GM12892 (cell line): ENCODE results near the gene METTL26.
A peak's percentile ranks its signal among the peaks of the same experiment; 100 is the strongest.

Experiments used
- DNase-seq: peaks from one replicate; pipeline ENCODE4 v3.0.0; 2011; ENCODE audit not compliant: insufficient read length
- FAIRE-seq: peaks from 2 replicates; lab custom pipeline; 2011; peaks lifted over from hg19 to GRCh38; lab: Jason Lieb, UNC
- POLR2A ChIP-seq: IDR thresholded peaks from 2 replicates; pipeline ENCODE4 v1.6.1; 2011; ENCODE audit warnings: low read depth, low read length, control low read depth
- POLR2AphosphoS5 ChIP-seq: IDR thresholded peaks from 2 replicates; pipeline ENCODE4 v1.6.1; 2011; ENCODE audit warnings: low read depth, low read length, control low read depth
- TAF1 ChIP-seq: IDR thresholded peaks from 2 replicates; pipeline ENCODE4 v1.6.1; 2011; ENCODE audit warnings: low read depth, mild to moderate bottlenecking, control low read depth, low read length, borderline replicate concordance

METTL26 gene

DNA sequence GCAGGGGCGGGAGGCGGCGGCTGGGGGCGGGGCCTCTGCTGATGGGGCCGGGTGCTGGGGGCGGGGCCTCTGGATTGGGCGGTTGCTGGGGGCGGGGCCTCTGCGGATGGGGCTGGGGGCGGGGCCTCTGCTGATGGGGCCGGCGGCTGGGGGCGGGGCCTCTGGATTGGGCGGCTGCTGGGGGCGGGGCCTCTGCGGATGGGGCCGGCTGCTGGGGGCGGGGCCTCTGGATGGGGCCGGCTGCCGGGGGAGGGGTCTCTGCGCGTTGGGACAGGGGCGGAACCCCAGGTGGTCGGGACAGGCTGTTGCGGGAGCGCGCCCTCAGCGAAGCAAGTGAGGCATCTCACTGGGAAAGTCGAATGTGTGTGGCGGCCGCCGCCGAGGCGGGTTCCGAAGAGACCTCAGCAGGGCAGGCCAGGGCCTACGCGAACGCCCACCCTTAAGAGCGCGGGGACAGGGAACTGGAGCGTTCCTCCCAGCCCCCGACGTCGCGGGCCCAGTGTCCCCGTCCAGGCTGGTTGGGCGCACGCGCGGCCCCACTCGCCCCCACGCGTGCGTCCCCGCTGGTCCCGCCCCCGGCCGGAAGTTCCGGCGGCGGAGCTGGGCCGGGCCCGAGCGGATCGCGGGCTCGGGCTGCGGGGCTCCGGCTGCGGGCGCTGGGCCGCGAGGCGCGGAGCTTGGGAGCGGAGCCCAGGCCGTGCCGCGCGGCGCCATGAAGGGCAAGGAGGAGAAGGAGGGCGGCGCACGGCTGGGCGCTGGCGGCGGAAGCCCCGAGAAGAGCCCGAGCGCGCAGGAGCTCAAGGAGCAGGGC lies 43.9 kb upstream of the METTL26 start, which contains the start of gene STUB1:
TSS of gene STUB1 (plus strand) at position 597 of the 811 bp plus-strand sequence. CDS start at position 713, 116 bp downstream.
- peak; percentile 84; the same call in 1 of the 2 replicates for TF ChIP-seq POLR2A
- TF ChIP-seq POLR2AphosphoS5 = 0 out of 2 replicates have a peak, but pooled peaks have one; percentile 43
- TF ChIP-seq TAF1 = no peak; the same call in 1 of the 2 replicates
- FAIRE-seq (peak; percentile 98), DNase-seq (peak; percentile 84)

DNA sequence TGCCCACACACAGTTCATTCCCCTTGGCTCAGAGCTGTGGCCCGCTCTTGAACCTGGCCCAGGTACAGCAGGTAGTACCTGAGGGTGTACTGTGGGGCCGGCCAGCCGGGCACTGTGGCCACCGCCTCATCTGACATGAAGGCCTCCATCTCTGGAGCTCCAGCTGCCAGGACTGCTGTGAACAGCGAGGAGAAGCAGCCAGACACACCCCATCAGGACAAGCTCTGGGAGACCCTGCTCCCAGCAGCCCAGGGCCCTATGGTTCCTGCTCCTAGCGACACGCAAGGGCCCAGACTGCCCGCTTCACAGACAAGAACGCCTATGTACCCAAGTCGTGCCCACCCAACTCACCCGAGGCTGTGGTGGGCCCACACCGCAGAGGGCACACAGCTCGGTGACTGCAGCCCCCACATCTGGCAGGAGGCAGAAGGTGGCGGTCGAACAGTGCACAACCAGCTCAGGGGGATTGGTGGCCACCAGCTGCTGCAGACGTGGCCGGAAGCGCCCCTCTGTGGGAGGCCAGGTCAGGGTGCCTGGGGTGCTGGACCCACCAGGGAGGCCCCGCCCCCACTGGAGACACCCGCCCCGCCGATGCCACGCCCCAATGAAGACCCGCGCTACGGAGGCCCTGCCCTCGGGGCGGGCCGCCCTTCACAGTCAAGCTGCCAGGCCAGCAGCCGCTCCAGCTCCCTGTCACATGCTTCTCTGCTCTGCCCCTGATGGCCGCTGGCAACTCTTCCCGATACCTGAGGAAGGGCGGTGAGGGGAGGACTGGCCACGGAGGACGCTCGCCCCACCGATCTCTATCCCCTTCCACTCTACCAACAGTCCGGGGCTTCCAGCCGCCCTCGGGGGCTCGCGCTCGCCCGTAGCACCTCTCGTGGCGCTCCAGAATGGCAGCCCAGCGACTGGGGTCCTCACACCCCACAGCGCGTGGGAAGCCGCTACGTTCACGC lies 43.0 kb upstream of the METTL26 start:
- FAIRE-seq (peak; percentile 48), DNase-seq (no peak)
- TF ChIP-seq POLR2A (no peak), TAF1 (no peak), POLR2AphosphoS5 (no peak)

DNA sequence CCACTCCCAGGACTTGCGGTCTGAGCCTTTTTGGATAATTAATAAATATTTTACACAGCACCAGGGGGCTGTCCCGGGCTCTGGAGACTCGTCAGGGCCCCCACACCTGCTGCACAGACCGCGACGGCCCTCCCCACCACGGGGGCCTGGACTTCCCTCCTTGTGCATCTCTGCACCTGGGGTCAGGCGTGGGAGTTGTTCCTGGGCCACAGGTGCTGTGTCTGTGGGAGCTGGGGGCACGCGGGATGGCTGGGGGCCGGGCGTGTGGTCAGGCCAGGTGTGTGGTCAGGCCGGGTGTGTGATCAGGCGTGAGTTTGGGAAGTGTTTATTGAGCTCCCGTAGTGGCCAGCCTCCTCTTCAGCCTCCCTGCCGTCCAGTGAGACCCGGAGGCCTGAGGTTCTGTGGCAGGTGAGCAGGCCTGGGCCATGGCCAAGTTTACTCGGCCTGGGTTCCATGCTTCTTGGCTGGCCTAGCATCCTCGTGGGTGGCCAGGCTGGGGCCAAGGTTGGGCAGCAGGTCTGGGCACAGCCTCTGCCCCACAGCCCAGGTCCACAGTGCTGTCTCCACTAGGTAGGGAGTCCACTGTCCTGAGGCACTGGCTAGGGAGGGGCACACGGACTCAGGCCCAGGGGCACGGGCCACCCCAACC lies 42.2 kb upstream of the METTL26 start:
- DNase-seq = no peak
- no peak for FAIRE-seq
- no peak for TF ChIP-seq POLR2AphosphoS5
- no peak for TF ChIP-seq TAF1

DNA sequence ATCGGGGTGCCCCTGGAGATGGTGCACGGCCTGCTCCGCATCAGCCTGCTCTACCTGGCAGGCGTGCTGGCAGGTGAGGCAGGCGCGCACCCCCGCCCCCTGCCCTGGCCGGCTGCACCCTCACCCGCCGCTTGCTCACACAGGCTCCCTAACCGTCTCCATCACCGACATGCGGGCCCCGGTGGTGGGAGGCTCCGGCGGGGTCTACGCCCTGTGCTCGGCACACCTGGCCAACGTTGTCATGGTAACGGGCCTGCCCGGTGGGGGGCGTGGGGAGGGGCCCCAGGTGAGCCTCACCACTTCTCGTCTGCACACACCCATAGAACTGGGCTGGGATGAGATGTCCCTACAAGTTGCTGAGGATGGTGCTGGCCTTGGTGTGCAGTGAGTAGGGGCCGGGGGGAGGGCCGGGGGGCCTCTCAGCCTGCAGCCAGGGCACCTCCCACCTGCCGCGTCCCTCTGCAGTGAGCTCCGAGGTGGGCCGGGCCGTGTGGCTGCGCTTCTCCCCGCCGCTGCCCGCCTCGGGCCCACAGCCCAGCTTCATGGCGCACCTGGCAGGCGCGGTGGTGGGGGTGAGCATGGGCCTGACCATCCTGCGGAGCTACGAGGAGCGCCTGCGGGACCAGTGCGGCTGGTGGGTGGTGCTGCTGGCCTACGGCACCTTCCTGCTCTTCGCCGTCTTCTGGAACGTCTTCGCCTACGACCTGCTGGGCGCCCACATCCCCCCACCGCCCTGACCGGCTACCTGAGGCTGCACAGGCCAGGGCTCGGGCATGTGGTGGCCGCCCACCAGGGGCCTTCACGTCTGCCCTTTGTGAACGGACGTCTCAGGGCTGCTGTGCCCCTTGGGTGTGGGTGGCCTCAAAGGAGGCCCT lies 41.4 kb upstream of the METTL26 start:
- FAIRE-seq (no peak), DNase-seq (no peak)
- TF ChIP-seq POLR2A = no peak
- TF ChIP-seq POLR2AphosphoS5 = no peak
- TF ChIP-seq TAF1 = no peak

DNA sequence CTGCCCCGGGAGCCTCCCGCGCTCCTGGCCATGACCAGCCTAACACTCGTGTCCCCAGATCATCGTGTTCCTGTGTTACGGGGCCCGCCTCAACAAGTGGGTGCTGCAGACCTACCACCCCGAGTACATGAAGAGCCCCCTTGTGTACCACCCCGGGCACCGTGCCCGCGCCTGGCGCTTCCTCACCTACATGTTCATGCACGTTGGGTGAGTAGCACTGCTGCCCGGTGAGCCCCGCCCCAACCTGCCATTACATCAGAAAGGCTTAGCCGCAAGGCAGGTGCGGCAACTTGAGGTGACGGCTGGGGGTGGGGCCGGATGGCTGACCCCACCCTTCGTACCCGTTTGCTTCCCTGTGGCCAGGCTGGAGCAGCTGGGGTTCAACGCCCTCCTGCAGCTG lies 40.8 kb upstream of the METTL26 start:
- FAIRE-seq = no peak
- no peak for TF ChIP-seq POLR2A
- no peak for TF ChIP-seq POLR2AphosphoS5
- no peak for TF ChIP-seq TAF1
- DNase-seq = no peak

DNA sequence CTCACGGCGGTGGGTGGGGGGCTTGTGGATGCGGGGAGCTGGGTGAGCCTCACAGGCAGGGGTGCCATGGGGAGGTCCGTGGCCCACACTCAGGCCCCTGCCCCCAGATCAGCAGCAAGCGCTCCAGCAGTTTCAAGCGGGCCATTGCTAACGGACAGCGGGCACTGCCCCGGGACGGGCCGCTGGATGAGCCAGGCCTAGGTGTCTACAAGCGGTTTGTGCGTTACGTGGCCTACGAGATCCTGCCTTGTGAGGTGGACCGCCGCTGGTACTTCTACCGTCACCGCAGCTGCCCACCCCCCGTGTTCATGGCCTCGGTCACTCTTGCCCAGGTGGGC lies 40.4 kb upstream of the METTL26 start:
- no peak for DNase-seq
- FAIRE-seq = no peak
- TF ChIP-seq POLR2AphosphoS5 (no peak), TAF1 (no peak)

DNA sequence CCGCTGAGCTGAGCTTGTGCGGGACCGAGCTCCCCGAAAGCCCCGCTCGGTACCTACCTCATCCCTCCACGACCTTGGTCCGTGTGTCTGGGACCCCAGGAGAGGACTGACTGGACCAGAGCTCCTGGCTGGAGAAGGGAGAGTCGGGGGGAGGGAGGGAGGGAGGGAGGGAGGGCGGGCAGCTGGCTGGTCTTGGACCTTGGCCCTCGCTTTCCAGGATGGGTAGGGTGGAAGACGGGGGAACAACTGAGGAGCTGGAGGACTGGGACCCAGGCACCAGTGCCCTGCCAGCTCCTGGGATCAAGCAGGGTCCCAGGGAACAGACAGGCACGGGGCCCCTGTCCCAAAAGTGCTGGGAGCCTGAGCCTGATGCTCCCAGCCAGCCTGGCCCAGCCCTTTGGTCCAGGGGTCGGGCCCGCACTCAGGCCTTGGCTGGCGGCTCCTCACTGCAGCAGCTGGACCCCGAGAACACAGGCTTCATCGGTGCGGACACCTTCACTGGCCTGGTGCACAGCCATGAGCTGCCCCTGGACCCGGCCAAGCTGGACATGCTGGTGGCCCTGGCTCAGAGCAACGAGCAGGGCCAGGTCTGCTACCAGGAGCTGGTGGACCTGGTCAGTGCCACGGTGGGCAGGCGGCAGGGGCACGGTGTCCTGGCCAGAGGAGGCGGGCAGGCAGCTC lies 39.9 kb upstream of the METTL26 start:
- DNase-seq (no peak), FAIRE-seq (no peak)
- TF ChIP-seq POLR2A (no peak), POLR2AphosphoS5 (no peak), TAF1 (no peak)

DNA sequence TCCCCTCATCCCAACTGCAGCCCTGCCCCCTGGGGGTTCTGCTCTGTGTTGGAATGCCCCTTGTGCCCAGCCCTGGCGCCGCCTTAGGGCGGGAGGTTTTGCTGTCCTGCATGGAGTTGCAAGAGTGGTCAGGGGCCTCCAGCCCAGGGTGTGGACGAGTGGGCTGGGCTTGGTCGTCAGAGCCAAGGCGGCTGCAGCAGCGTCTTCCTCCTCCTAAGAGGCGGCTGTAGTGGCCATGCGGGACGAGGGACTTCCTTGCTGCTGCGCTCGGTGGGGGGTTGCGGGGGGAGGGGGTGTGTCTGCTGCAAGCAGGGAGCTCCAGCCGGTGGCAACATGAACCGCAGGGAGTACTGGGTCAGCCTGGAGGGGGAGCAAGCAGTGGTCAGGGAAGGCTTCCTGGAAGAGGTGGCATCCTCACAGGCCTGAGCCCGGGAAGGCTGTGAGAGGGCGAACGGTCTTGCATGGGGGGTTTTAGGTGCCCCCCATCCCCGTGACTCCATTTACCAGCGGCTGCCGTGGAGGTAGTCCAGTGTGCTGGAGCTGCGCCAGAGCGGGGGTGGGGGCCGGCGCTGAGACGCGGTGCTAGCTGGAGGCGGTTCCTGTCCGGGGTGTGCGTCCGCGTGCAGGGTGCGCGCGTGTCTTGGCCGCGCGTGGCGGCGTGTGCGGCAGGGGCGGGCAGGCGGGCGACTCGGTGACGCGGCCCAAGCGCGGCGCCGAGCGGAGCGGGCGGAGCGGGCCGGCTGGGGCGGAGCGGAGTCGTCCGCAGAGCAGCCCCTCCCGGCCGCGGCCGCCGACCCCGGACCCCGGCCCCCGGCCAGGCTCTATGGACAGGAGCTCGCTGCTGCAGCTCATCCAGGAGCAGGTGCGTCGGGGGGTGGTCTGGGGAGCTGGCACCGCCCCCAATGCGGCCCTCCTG lies 39.1 kb upstream of the METTL26 start, which contains the start of gene RHBDL1:
TSS of gene RHBDL1 (plus strand) at position 704 of the 916 bp plus-strand sequence. CDS start at position 824, 120 bp downstream.
- no peak for FAIRE-seq
- no peak for DNase-seq
- no peak for TF ChIP-seq TAF1
- peak; percentile 57; the same call in 1 of the 2 replicates for TF ChIP-seq POLR2A
- TF ChIP-seq POLR2AphosphoS5 = no peak

DNA sequence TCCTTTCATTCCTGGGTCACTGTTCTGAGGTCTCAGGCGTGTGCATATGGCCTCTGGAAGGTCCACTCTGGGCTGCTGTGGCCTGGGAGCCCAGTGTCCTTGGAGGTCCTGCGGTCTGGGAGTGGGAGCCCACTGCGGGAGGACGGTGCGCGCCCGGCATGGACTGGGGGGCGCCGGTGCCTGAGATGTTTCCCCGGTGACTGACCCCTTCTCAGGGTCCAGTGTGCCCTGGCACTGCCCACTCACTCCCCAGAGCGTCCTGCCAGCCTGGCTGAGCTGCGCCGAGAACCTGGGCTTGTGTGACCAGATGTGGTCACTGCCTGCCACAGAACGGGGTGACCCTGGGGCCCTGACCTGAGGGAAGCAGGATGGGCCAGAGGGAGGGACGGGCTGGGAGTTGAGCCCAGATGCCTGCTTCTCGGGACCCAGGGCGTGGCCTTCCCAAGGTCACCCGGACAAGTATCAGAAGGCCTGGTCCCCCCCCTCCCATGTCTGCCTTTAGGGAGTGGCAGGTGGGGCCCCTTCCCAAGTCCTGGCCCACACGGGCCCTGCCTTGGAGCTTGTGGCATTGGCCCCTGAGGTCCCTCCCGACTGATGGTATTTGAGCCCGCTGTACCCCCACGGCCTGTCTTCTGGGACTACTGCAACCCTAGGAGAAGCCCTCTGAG lies 38.2 kb upstream of the METTL26 start:
- TF ChIP-seq TAF1 (no peak), POLR2AphosphoS5 (0 out of 2 replicates have a peak, but pooled peaks have one; percentile 9)
- no peak for FAIRE-seq
- DNase-seq = no peak
